GM12878 (cell line): ENCODE results near the gene IL5. TPM values are rescaled to one million over a fixed set of nuclear protein-coding genes. Genes with fewer than 3 reads are reported as not detected.

ENCODE experiments used
- ATAC-seq: fragments of 200-7000 bp; cut with Tn5 transposase; 3 replicates; pipeline ENCODE4 v1.9.1; 2020; ENCODE audit warnings: mild to moderate bottlenecking, moderate library complexity
- BruUV-seq: library from RNA; stranded (reverse); fragments of 400-500 nt; replicated peaks from 2 replicates; lab custom pipeline; 2021; lab: Mats Ljungman, UMichigan
- CTCF ChIA-PET: fragments of 300-600 bp; sonication (Branson Sonifier 250); formaldehyde crosslinking; extraction: SDS; loops from one replicate; lab custom pipeline; 2021; ENCODE audit warnings: inconsistent platforms; lab: Yijun Ruan, JAX
- POLR2A ChIA-PET: fragments of 350-600 bp; formaldehyde crosslinking; extraction: SDS; loops from one replicate; lab custom pipeline; 2021; ENCODE audit warnings: inconsistent platforms; lab: Charles Lee
- RAD21 ChIA-PET: fragments of 300-600 bp; sonication (Branson Sonifier 250); formaldehyde crosslinking; loops from one replicate; lab custom pipeline; 2023; ENCODE audit warnings: antibody characterized with exemption; ENCODE audit not compliant: unreplicated experiment; lab: Charles Lee
- SMC1A ChIA-PET: fragments of 300-600 bp; sonication (Branson Sonifier 250); formaldehyde crosslinking; loops from one replicate; lab custom pipeline; 2023; ENCODE audit not compliant: unreplicated experiment, uncharacterized antibody; lab: Charles Lee
- DNase-seq: peaks from one replicate; pipeline ENCODE4 v3.0.0-alpha.2; 2011; ENCODE audit warnings: low read depth, low spot score
- FAIRE-seq: peaks from 3 replicates; lab custom pipeline; 2011; peaks lifted over from hg19 to GRCh38; lab: Jason Lieb, UNC
- H2AFZ ChIP-seq: 2 replicates; pipeline ENCODE4 v1.6.0; 2011; ENCODE audit warnings: low read depth, low read length, control low read depth; ENCODE audit not compliant: control insufficient read depth
- H3K27ac ChIP-seq: 2 replicates; pipeline ENCODE4 v1.5.1; 2011; ENCODE audit warnings: control low read depth; ENCODE audit not compliant: control insufficient read depth, insufficient read depth
- H3K27me3 ChIP-seq, 2 experiments: replicated peaks in 1 of 2; 2 replicates each; pipeline versions ENCODE4 v1.6.0 to v1.6.1; 2011; ENCODE audit warnings: low read length in 1 of 2; ENCODE audit not compliant: control insufficient read depth in 2 of 2, insufficient read depth in 2 of 2
- H3K36me3 ChIP-seq, 2 experiments: 2 replicates each; pipeline ENCODE4 v1.5.1; 2011; ENCODE audit warnings: low read length in 1 of 2; ENCODE audit not compliant: control insufficient read depth in 2 of 2, insufficient read depth in 2 of 2
- H3K4me1 ChIP-seq: 2 replicates; pipeline ENCODE4 v1.6.1; 2011; ENCODE audit warnings: mild to moderate bottlenecking, low read length, moderate library complexity, mixed read lengths; ENCODE audit not compliant: control insufficient read depth, insufficient read depth
- H3K4me2 ChIP-seq: 2 replicates; pipeline ENCODE4 v1.6.0; 2011; ENCODE audit warnings: control low read depth; ENCODE audit not compliant: control insufficient read depth, insufficient read depth
- H3K4me3 ChIP-seq: fragments of 200-600 bp; sonication (generic); 2 replicates; pipeline ENCODE4 v1.5.1; 2016
- H3K79me2 ChIP-seq: 2 replicates; pipeline ENCODE4 v1.6.0; 2011; ENCODE audit warnings: low read length; ENCODE audit not compliant: control insufficient read depth, insufficient read depth
- H3K9ac ChIP-seq: 2 replicates; pipeline ENCODE4 v1.8.0; 2011; ENCODE audit warnings: low read length, control low read depth, mixed read lengths; ENCODE audit not compliant: control insufficient read depth, insufficient read depth
- H3K9me3 ChIP-seq: replicated peaks from 3 replicates; pipeline ENCODE4 v1.5.1; 2011; ENCODE audit warnings: mild to moderate bottlenecking, low read length; ENCODE audit not compliant: control insufficient read depth, insufficient read depth
- H4K20me1 ChIP-seq: 2 replicates; pipeline ENCODE4 v1.6.0; 2011; ENCODE audit not compliant: control insufficient read depth, insufficient read depth
- BCL11A ChIP-seq: IDR thresholded peaks from 2 replicates; pipeline ENCODE4 v1.6.1; 2011; ENCODE audit warnings: low read depth, low read length
- CBFB ChIP-seq: IDR thresholded peaks from 2 replicates; pipeline ENCODE4 v1.6.1; 2016; ENCODE audit warnings: antibody characterized with exemption, low read depth
- GATAD2B ChIP-seq: fragments of 450-650 bp; conservative IDR thresholded peaks from 2 replicates; pipeline ENCODE4 v1.6.1; 2017; ENCODE audit warnings: low read depth, mild to moderate bottlenecking, moderate library complexity
- HCFC1 ChIP-seq: fragments of 150-350 bp; IDR thresholded peaks from 2 replicates; pipeline ENCODE4 v1.6.1; 2014; ENCODE audit warnings: low read length
- IKZF1 ChIP-seq: fragments of 450-650 bp; conservative IDR thresholded peaks from 2 replicates; pipeline ENCODE4 v1.6.1; 2017; ENCODE audit warnings: antibody characterized with exemption, mild to moderate bottlenecking
- NFXL1 ChIP-seq: fragments of 450-650 bp; IDR thresholded peaks from 2 replicates; pipeline ENCODE4 v1.6.1; 2017; ENCODE audit warnings: antibody characterized with exemption, mild to moderate bottlenecking, borderline replicate concordance
- PML ChIP-seq: IDR thresholded peaks from 2 replicates; pipeline ENCODE4 v1.6.1; 2012; ENCODE audit warnings: low read length, inconsistent platforms
- SUPT20H ChIP-seq: IDR thresholded peaks from 2 replicates; pipeline ENCODE4 v1.6.1; 2011; ENCODE audit warnings: low read depth, mild to moderate bottlenecking, low read length, moderate library complexity, borderline replicate concordance; ENCODE audit not compliant: control insufficient read depth
- USF2 ChIP-seq: IDR thresholded peaks from 2 replicates; pipeline ENCODE4 v1.6.1; 2011; ENCODE audit warnings: low read depth, low read length, improper control_type of control experiment, borderline replicate concordance
- ZNF207 ChIP-seq: fragments of 450-650 bp; IDR thresholded peaks from 2 replicates; pipeline ENCODE4 v1.6.1; 2014; ENCODE audit warnings: antibody characterized with exemption, mild to moderate bottlenecking, borderline replicate concordance
- ZNF24 ChIP-seq: fragments of 450-650 bp; IDR thresholded peaks from 2 replicates; pipeline ENCODE4 v1.6.1; 2017; ENCODE audit warnings: antibody characterized with exemption, mild to moderate bottlenecking
- WGBS: methylation state at CpG from one replicate; pipeline ENCODE4 v1.1.6; 2016; ENCODE audit warnings: low lambda C conversion rate; ENCODE audit not compliant: insufficient replicate concordance, insufficient coverage; ENCODE audit errors: missing lambda C conversion rate; 5-methylcytosine and 5-hydroxymethylcytosine counted together
- in situ Hi-C: fragments of 300-500 bp; cut with MboI; formaldehyde crosslinking; loops from 9 replicates; pipeline ENCODE4 v1.14.3; 2018; ENCODE audit warnings: mixed read lengths
- intact Hi-C: fragments of 100-400 bp; cut with micrococcal nuclease; formaldehyde crosslinking; loops from one replicate; pipeline ENCODE4 v1.14.2; 2022; ENCODE audit not compliant: unreplicated experiment
- polyA plus RNA-seq, 11 experiments: library from polyadenylated mRNA; depleted of rRNA in 4 of 11; unstranded in 6 of 11; stranded (reverse) in 5 of 11; fragments of >200 nt; fragmentation: Nextera tagmentation in 4 of 11; fragmentation: Illumina TruSeq in 1 of 11; extraction: Ambion mirVana in 4 of 11; extraction: Trizol in 1 of 11; gene quantifications; 1 replicate in 1 of 11; 2 replicates in 10 of 11; pipeline versions ENCODE4 v1.2.1 to v1.2.3, GENCODE V29; 2011 to 2016; ENCODE audit warnings: inconsistent platforms in 2 of 11, missing spikeins in 2 of 11, low read depth in 1 of 11
- total RNA-seq, 4 experiments: library from RNA; depleted of rRNA in 3 of 4; stranded (reverse); fragments of >200 nt in 3 of 4; fragmentation: Illumina TruSeq in 1 of 4; extraction: Trizol in 1 of 4; gene quantifications; 2 replicates each; pipeline versions ENCODE4 v1.2.1 to v1.2.3, GENCODE V29; 2013 to 2021
- TF ChIP-seq, protein P1 (sequence below): fragments of 450-650 bp; IDR thresholded peaks from 2 replicates; pipeline ENCODE4 v1.6.1; 2017; ENCODE audit warnings: mild to moderate bottlenecking, low read depth, inconsistent platforms; ENCODE audit not compliant: poor library complexity, severe bottlenecking

Gene IL5
- total and polyA plus RNA-seq, 10 of the 15 experiments (the other 5 are each of a cell fraction or from before 2014, with no cell fraction given) = not detected

DNA sequence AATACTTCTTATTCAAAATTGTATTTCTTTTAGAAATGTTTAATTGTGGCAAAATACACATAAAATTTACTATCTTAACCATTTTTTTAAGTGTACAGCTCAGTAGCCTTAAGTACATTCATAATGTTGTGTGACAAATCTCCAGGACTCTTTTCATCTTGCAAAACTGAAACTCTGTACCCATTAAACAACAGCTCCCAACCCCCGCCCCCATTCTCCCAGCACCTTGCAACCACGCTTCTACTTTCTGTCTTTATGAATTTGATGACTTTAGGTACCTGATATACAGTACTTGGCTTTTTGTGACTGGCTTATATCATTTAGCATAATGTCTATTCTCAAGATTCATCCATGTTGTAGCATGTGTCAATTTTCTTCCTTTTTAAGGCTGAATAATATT is 2.8 kb upstream of the IL5 start:
- no peaks in the 10 kb centered on the region for H4K20me1 ChIP-seq
- RAD21 ChIA-PET = interaction anchor here (1.2 kb wide), 1 partner anchor 50 kb away, joined by 4 read pairs; no protein-coding TSS in a partner anchor
- no peak overlapping the region for H3K27ac ChIP-seq
- H3K4me3 ChIP-seq = no peak overlapping the region
- FAIRE-seq (no peak), ATAC-seq (peak; percentile 48), DNase-seq (no peak)
- no peak overlapping the region for H3K4me2 ChIP-seq
- no peak overlapping the region for H2AFZ ChIP-seq
- H3K9me3 ChIP-seq = no peaks in the 10 kb centered on the region
- WGBS = 51% methylated on average over 2 of the region's 2 CpGs
- 0 out of 2 replicates have a peak, but pooled peaks cover 3% of the 10 kb centered on the region for H3K4me1 ChIP-seq
- intact Hi-C loops (no loop called here), in situ Hi-C loops (no loop called here)
- SMC1A ChIA-PET = interaction anchor here (1.1 to 1.5 kb wide), 3 partner anchors 19 to 255 kb away, joined by 4 to 5 read pairs (median 4); no protein-coding TSS in a partner anchor
- no peak overlapping the region for H3K9ac ChIP-seq
- BruUV-seq = no TSS peak
- no peak for TF ChIP-seq ZNF24
- TF ChIP-seq HCFC1 = no peak
- no peak for TF ChIP-seq CBFB
- no peak for TF ChIP-seq ZNF207
- CTCF ChIA-PET = interaction anchor here (1.0 to 1.4 kb wide), 2 partner anchors 19 to 40 kb away, joined by 3 read pairs; no protein-coding TSS in a partner anchor
- POLR2A ChIA-PET = interaction anchor here (1.5 kb wide), 1 partner anchor 11 kb away, joined by 4 read pairs; the partner anchor contains the start of gene RAD50
- H3K36me3 ChIP-seq = no peaks in the 10 kb centered on the region
- no peaks in the 10 kb centered on the region; a peak in 1 of 4 replicates for H3K27me3 ChIP-seq
- no peaks in the 10 kb centered on the region for H3K79me2 ChIP-seq

DNA sequence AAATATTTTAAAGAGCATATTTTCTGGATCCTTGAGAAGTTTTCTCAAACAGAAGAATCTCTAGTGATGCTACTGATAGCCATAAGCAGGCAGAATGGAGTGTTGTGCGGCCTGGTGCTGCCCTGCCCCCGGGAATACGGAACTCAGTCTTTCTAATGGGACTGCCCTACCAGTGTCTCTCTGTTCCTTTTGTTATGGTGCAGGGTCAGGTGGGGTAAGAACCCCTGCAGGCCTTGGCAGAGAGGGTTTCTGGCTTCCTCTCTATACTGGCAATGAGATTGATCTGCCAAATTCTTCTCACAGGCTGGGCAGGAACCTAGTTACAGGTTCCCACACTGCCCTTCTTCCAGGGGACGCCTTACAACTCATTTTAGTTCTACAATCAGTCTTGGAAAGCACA is 2.6 kb downstream of the IL5 start:
- no peaks in the 10 kb centered on the region for H3K36me3 ChIP-seq
- H4K20me1 ChIP-seq = no peaks in the 10 kb centered on the region
- H3K27ac ChIP-seq = no peak overlapping the region
- no peaks in the 10 kb centered on the region for H3K9me3 ChIP-seq
- SMC1A ChIA-PET = no interaction called here
- H3K79me2 ChIP-seq = no peaks in the 10 kb centered on the region
- ATAC-seq (no peak), FAIRE-seq (no peak)
- H3K4me2 ChIP-seq = no peak overlapping the region
- BruUV-seq = no TSS peak
- no peaks in the 10 kb centered on the region for H3K27me3 ChIP-seq
- no peak overlapping the region for H3K9ac ChIP-seq
- intact Hi-C loops = no loop called here
- 73% methylated on average over 4 of the region's 4 CpGs for WGBS
- TF ChIP-seq, protein P1, sequence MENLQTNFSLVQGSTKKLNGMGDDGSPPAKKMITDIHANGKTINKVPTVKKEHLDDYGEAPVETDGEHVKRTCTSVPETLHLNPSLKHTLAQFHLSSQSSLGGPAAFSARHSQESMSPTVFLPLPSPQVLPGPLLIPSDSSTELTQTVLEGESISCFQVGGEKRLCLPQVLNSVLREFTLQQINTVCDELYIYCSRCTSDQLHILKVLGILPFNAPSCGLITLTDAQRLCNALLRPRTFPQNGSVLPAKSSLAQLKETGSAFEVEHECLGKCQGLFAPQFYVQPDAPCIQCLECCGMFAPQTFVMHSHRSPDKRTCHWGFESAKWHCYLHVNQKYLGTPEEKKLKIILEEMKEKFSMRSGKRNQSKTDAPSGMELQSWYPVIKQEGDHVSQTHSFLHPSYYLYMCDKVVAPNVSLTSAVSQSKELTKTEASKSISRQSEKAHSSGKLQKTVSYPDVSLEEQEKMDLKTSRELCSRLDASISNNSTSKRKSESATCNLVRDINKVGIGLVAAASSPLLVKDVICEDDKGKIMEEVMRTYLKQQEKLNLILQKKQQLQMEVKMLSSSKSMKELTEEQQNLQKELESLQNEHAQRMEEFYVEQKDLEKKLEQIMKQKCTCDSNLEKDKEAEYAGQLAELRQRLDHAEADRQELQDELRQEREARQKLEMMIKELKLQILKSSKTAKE = no peak
- TF ChIP-seq SUPT20H (no peak), IKZF1 (no peak), PML (no peak), GATAD2B (no peak), NFXL1 (no peak), BCL11A (no peak), USF2 (no peak), ZNF207 (no peak)
- TF ChIP-seq, all 136 proteins: peak for 0
- ChIA-PET POLR2A (interaction anchor here (0.7 kb wide), 1 partner anchor 11 kb away, joined by 3 read pairs; no protein-coding TSS in a partner anchor), CTCF (interaction anchor here (0.6 to 1.4 kb wide), 4 partner anchors 13 to 764 kb away, joined by 3 to 4 read pairs (median 3); no protein-coding TSS in a partner anchor), RAD21 (no interaction called here)
- in situ Hi-C loops = no loop called here
- Histone ChIP-seq H3K4me3 (no peak overlapping the region), H2AFZ (no peak overlapping the region), H3K4me1 (0 out of 2 replicates have a peak, but pooled peaks cover 3% of the 10 kb centered on the region)
- no peak for DNase-seq
